Colonic mucosa (tissue), 4 donors: ENCODE measurements around the gene ACAP3. TPM values are rescaled to one million over a fixed set of nuclear protein-coding genes. Genes with fewer than 3 reads are reported as not detected.

Experiments
- DNase-seq: peaks from one replicate; pipeline ENCODE4 v3.0.0-alpha.2; 2020
- H3K27ac ChIP-seq: fragments of 200-600 bp; one replicate; pipeline ENCODE4 v1.8.0; 2021
- H3K27me3 ChIP-seq: fragments of 200-600 bp; one replicate; pipeline ENCODE4 v1.8.0; 2021
- H3K36me3 ChIP-seq: fragments of 200-600 bp; one replicate; pipeline ENCODE4 v1.8.0; 2021
- H3K4me1 ChIP-seq: fragments of 200-600 bp; one replicate; pipeline ENCODE4 v1.8.0; 2021; ENCODE audit warnings: mild to moderate bottlenecking
- H3K4me3 ChIP-seq: fragments of 200-600 bp; one replicate; pipeline ENCODE4 v1.8.0; 2021
- H3K9ac ChIP-seq, 2 donors: one replicate each; pipeline ENCODE4 v1.7.0; 2013; ENCODE audit warnings: control low read depth in 2 of 2, low read depth in 2 of 2, low read length in 2 of 2
- H3K9me3 ChIP-seq: fragments of 200-600 bp; one replicate; pipeline ENCODE4 v1.8.0; 2021
- CTCF ChIP-seq: fragments of 200-600 bp; IDR thresholded peaks from one replicate; pipeline ENCODE4 v1.8.0; 2022; ENCODE audit warnings: antibody characterized with exemption, mild to moderate bottlenecking
- intact Hi-C: fragments of 100-400 bp; cut with DNase I; formaldehyde crosslinking; loops from one replicate; pipeline ENCODE4 v1.14.1; 2022
- total RNA-seq, 2 donors: library from RNA; stranded (reverse); fragmentation: NEBNext Ultra II Directional in 1 of 2; extraction: Animal tissue kit (Norgen Biotek cat#: 25700) in 1 of 2; gene quantifications; one replicate each; pipeline ENCODE4 v1.2.1, GENCODE V29; 2021
- donor health status: healthy.
- donor health status: DM: no; HTN: no; CAD: no.
- donor health status: DM: no; HTN: no; CAD: no.

ACAP3 gene
- total RNA-seq, 2 donors from 2014 or later: 34.1 to 68.1 TPM

- Histone ChIP-seq H3K27ac (no peak overlapping the region), H3K27me3 (no peaks in the 10 kb centered on the region), H3K9me3 (no peaks in the 10 kb centered on the region), H3K4me1 (no peaks in the 10 kb centered on the region), H3K36me3 (no peaks in the 10 kb centered on the region), H3K9ac (no peak overlapping the region), H3K4me3 (no peak overlapping the region)
- TF ChIP-seq CTCF: no peak
- intact Hi-C loops: no loop called here
- no peak for DNase-seq
Observed at GRCh38 chr1:1255611-1256010, 52.1 kb downstream of the ACAP3 start.

GRCh38 chr1:1255078-1255477 lies 52.7 kb downstream of the ACAP3 start:
- H3K27ac ChIP-seq: no peak overlapping the region
- no peaks in the 10 kb centered on the region for H3K27me3 ChIP-seq
- no peak for TF ChIP-seq CTCF
- no peaks in the 10 kb centered on the region for H3K9me3 ChIP-seq
- intact Hi-C loops: no loop called here
- DNase-seq: no peak
- H3K36me3 ChIP-seq: no peaks in the 10 kb centered on the region
- no peak overlapping the region for H3K9ac ChIP-seq
- no peaks in the 10 kb centered on the region for H3K4me1 ChIP-seq
- no peak overlapping the region for H3K4me3 ChIP-seq

GRCh38 chr1:1254667-1254998 lies 53.1 kb downstream of the ACAP3 start:
- H3K4me1 ChIP-seq: no peaks in the 10 kb centered on the region
- H3K9me3 ChIP-seq: no peaks in the 10 kb centered on the region
- no peaks in the 10 kb centered on the region for H3K36me3 ChIP-seq
- H3K4me3 ChIP-seq: no peak overlapping the region
- H3K27ac ChIP-seq: no peak overlapping the region
- no peak overlapping the region for H3K9ac ChIP-seq
- TF ChIP-seq CTCF: no peak
- H3K27me3 ChIP-seq: no peaks in the 10 kb centered on the region
- intact Hi-C loops: loop anchor here (5.0 kb wide), 1 partner anchor 132 kb away; no protein-coding TSS in a partner anchor
- no peak for DNase-seq

- TF ChIP-seq CTCF: no peak
- Histone ChIP-seq H3K9ac (no peak overlapping the region), H3K27me3 (no peaks in the 10 kb centered on the region), H3K36me3 (no peaks in the 10 kb centered on the region), H3K4me3 (no peak overlapping the region), H3K9me3 (no peaks in the 10 kb centered on the region), H3K27ac (no peak overlapping the region), H3K4me1 (no peaks in the 10 kb centered on the region)
- no peak for DNase-seq
- intact Hi-C loops: loop anchor here (5.0 kb wide), 1 partner anchor 132 kb away; no protein-coding TSS in a partner anchor
Observed at GRCh38 chr1:1253972-1254666, 53.6 kb downstream of the ACAP3 start.

GRCh38 chr1:1253314-1253713 lies 54.4 kb downstream of the ACAP3 start:
- Histone ChIP-seq H3K9ac (no peak overlapping the region), H3K36me3 (no peaks in the 10 kb centered on the region), H3K27ac (no peak overlapping the region), H3K4me1 (no peaks in the 10 kb centered on the region), H3K27me3 (no peaks in the 10 kb centered on the region), H3K4me3 (no peak overlapping the region), H3K9me3 (no peaks in the 10 kb centered on the region)
- TF ChIP-seq CTCF: no peak
- no peak for DNase-seq
- intact Hi-C loops: loop anchor here (5.0 kb wide), 1 partner anchor 131 kb away; no protein-coding TSS in a partner anchor
